ENCODE data around the gene TRIM65.

DNA sequence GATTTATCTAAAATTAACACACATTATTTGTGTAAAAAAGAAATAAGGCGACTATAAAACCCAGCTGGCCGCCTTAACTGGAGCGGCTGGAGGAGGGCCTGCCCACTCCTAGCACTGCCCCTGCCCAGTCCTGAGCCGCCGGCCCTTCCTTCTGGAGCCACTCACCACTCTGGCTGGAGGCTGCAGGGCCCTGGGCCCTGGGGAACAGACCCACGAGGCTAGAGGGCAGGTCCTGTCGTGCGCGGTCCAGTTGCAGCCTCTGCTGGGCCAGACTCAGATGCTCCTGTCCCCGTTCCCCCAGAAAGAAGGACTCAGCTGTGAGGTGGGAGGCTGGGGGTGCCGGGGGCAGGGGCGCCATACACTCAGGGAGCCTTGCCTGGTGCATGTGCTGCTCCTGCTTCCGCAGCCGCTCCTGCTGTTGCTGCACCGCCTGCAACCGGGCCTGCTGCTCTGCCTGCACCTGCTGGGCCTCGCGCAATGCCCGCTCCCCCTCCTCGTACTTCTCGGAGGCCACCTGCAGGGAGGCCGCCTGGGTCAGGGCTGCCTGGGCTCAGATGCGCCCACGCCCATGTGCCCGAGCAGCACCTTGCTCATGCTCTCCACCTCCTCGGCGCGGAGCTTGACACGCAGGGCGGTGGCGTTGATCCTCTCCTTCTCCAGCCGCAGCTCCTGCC lies 16.9 kb upstream of the TRIM65 start:
- TF ChIP-seq, protein P1, sequence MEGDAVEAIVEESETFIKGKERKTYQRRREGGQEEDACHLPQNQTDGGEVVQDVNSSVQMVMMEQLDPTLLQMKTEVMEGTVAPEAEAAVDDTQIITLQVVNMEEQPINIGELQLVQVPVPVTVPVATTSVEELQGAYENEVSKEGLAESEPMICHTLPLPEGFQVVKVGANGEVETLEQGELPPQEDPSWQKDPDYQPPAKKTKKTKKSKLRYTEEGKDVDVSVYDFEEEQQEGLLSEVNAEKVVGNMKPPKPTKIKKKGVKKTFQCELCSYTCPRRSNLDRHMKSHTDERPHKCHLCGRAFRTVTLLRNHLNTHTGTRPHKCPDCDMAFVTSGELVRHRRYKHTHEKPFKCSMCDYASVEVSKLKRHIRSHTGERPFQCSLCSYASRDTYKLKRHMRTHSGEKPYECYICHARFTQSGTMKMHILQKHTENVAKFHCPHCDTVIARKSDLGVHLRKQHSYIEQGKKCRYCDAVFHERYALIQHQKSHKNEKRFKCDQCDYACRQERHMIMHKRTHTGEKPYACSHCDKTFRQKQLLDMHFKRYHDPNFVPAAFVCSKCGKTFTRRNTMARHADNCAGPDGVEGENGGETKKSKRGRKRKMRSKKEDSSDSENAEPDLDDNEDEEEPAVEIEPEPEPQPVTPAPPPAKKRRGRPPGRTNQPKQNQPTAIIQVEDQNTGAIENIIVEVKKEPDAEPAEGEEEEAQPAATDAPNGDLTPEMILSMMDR (IDR thresholded peaks at IDR 0.05): no peak
- no peak for TF ChIP-seq POLR2A (IDR thresholded peaks at IDR 0.05)
